Immature natural killer cell (primary cell): Measurements from ENCODE around the gene SAMD7. TPM values are rescaled to one million over a fixed set of nuclear protein-coding genes. Genes with fewer than 3 reads are reported as not detected.

Experiments used
- polyA plus RNA-seq, 3 donors: library from polyadenylated mRNA; unstranded; fragments of 300-500 nt; fragmentation: Illumina TruSeq; gene quantifications; one replicate each; pipeline ENCODE4 v1.2.3, GENCODE V29; 2021

Gene SAMD7
- polyA plus RNA-seq, 3 donors from 2014 or later: not detected

Other genes starting within 250 kb of the SAMD7 start
- gene MECOM, start 247.9 kb upstream of the SAMD7 start, polyA plus RNA-seq: not detected
- gene TERC, start 146.5 kb upstream of the SAMD7 start, polyA plus RNA-seq: under 1 TPM in 1 of 3 donors, not detected in 2; 0.76 TPM
- under 1 TPM; 0.42 to 0.67 (median 0.47) TPM for gene ACTRT3, start 142.0 kb upstream of the SAMD7 start, polyA plus RNA-seq
- gene MYNN, start 138.2 kb upstream of the SAMD7 start, polyA plus RNA-seq: 10 to 100 TPM; 15.1 to 24.9 (median 17.9) TPM
- not detected for gene LRRIQ4, start 98.7 kb upstream of the SAMD7 start, polyA plus RNA-seq
- gene LRRC34, start 98.7 kb upstream of the SAMD7 start, polyA plus RNA-seq: under 1 TPM in 2 of 3 donors, not detected in 1; 0.30 to 0.40 TPM
- not detected for gene LRRC31, start 41.6 kb upstream of the SAMD7 start, polyA plus RNA-seq
- 100 to 1,000 TPM; 128 to 155 (median 130) TPM for gene SEC62, start 55.2 kb downstream of the SAMD7 start, polyA plus RNA-seq
- gene GPR160, start 126.4 kb downstream of the SAMD7 start, polyA plus RNA-seq: 1 to 10 TPM; 3.4 to 3.7 (median 3.6) TPM